ENCODE measurements around the gene ZCCHC7. TPM values are rescaled to one million over a fixed set of nuclear protein-coding genes. Genes with fewer than 3 reads are reported as not detected.

ZCCHC7 gene
- total RNA-seq, 2 donors from 2014 or later: 21.2 to 22.7 TPM

GRCh38 chr9:37339923-37340322 lies 219.5 kb downstream of the ZCCHC7 start:
- Mint-ChIP-seq H3K36me3 (ENCODE audit: low read depth) (no peaks in the 10 kb centered on the region), H3K9me3 (no peaks in the 10 kb centered on the region), H3K4me3 (no peak overlapping the region), H3K27ac (no peak overlapping the region), H3K27me3 (ENCODE audit: insufficient read depth) (no peaks in the 10 kb centered on the region), H3K4me1 (peaks cover 2% of the 10 kb centered on the region)
- Histone ChIP-seq H3K4me3 (ENCODE audit: low read length) (no peak overlapping the region), H3K9me3 (ENCODE audit: control insufficient read depth, low read length) (no peaks in the 10 kb centered on the region), H3K27ac (ENCODE audit: low read depth, low read length) (no peak overlapping the region), H3K4me1 (ENCODE audit: control insufficient read depth, insufficient read depth, low read length) (no peaks in the 10 kb centered on the region), H3K9ac (ENCODE audit: extremely low read depth, low read length, poor library complexity, severe bottlenecking) (no peak overlapping the region), H3K36me3 (ENCODE audit: control insufficient read depth, insufficient read depth, low read length) (no peaks in the 10 kb centered on the region), H3K27me3 (ENCODE audit: control insufficient read depth, insufficient read depth, low read length, poor library complexity, severe bottlenecking) (no peaks in the 10 kb centered on the region)
- no peak for DNase-seq
- 80 to 83% methylated on average over 4 of the region's 4 CpGs for WGBS, 2 experiments (ENCODE audit: insufficient coverage in 1 of 2, insufficient read length in 1 of 2)
- no peak for TF ChIP-seq CTCF (conservative IDR thresholded peaks at IDR 0.05)

GRCh38 chr9:37340961-37341360 lies 220.6 kb downstream of the ZCCHC7 start:
- Histone ChIP-seq H3K27ac (ENCODE audit: low read depth, low read length) (no peak overlapping the region), H3K4me1 (ENCODE audit: control insufficient read depth, insufficient read depth, low read length) (no peaks in the 10 kb centered on the region), H3K27me3 (ENCODE audit: control insufficient read depth, insufficient read depth, low read length, poor library complexity, severe bottlenecking) (no peaks in the 10 kb centered on the region), H3K9ac (ENCODE audit: extremely low read depth, low read length, poor library complexity, severe bottlenecking) (no peak overlapping the region), H3K36me3 (ENCODE audit: control insufficient read depth, insufficient read depth, low read length) (no peaks in the 10 kb centered on the region), H3K9me3 (ENCODE audit: control insufficient read depth, low read length) (no peaks in the 10 kb centered on the region), H3K4me3 (ENCODE audit: low read length) (no peak overlapping the region)
- DNase-seq: no peak
- Mint-ChIP-seq H3K4me3 (no peak overlapping the region), H3K36me3 (ENCODE audit: low read depth) (no peaks in the 10 kb centered on the region), H3K9me3 (no peaks in the 10 kb centered on the region), H3K27me3 (ENCODE audit: insufficient read depth) (no peaks in the 10 kb centered on the region), H3K4me1 (peaks cover 2% of the 10 kb centered on the region), H3K27ac (no peak overlapping the region)
- 76% methylated on average over 1 of the region's 1 CpG; no CpG with 5 or more reads in 1 of the 2 experiments for WGBS, 2 experiments (ENCODE audit: insufficient coverage in 1 of 2, insufficient read length in 1 of 2)
- TF ChIP-seq CTCF (conservative IDR thresholded peaks at IDR 0.05): no peak

- TF ChIP-seq CTCF (conservative IDR thresholded peaks at IDR 0.05): no peak
- H3K27ac ChIP-seq (ENCODE audit: low read depth, low read length): no peak overlapping the region
- Mint-ChIP-seq H3K27me3 (ENCODE audit: insufficient read depth) (no peaks in the 10 kb centered on the region), H3K4me1 (peaks cover 2% of the 10 kb centered on the region), H3K36me3 (ENCODE audit: low read depth) (no peaks in the 10 kb centered on the region), H3K9me3 (no peaks in the 10 kb centered on the region), H3K27ac (no peak overlapping the region), H3K4me3 (no peak overlapping the region)
- H3K4me3 ChIP-seq (ENCODE audit: low read length): no peak overlapping the region
- H3K9ac ChIP-seq (ENCODE audit: extremely low read depth, low read length, poor library complexity, severe bottlenecking): no peak overlapping the region
- H3K36me3 ChIP-seq (ENCODE audit: control insufficient read depth, insufficient read depth, low read length): no peaks in the 10 kb centered on the region
- H3K27me3 ChIP-seq (ENCODE audit: control insufficient read depth, insufficient read depth, low read length, poor library complexity, severe bottlenecking): no peaks in the 10 kb centered on the region
- no peak for DNase-seq
- no peaks in the 10 kb centered on the region for H3K4me1 ChIP-seq (ENCODE audit: control insufficient read depth, insufficient read depth, low read length)
- H3K9me3 ChIP-seq (ENCODE audit: control insufficient read depth, low read length): no peaks in the 10 kb centered on the region
- 82 to 87% methylated on average over 2 of the region's 2 CpGs for WGBS, 2 experiments (ENCODE audit: insufficient coverage in 1 of 2, insufficient read length in 1 of 2)
Measured at GRCh38 chr9:37341704-37342103, 221.3 kb downstream of the ZCCHC7 start.

Measured in endodermal cell (in vitro differentiated cells).